Measurements from ENCODE around the gene DYNLT1.

GRCh38 chr6:158661156-158661685, 16.7 kb upstream of the DYNLT1 start:
- TF ChIP-seq POLR2A (IDR thresholded peaks at IDR 0.05), result no peak
- TF ChIP-seq CTCF (IDR thresholded peaks at IDR 0.05), result no peak

All from right lobe of liver (tissue), 4 donors.